Renal pelvis (tissue), 4 donors: ENCODE results near the gene EHMT1. TPM values are rescaled to one million over a fixed set of nuclear protein-coding genes. Genes with fewer than 3 reads are reported as not detected.
"Not testable (repeated sequence)": the region's sequence is repeated elsewhere in the genome, so short reads cannot be mapped to it uniquely, and the experiment has no call there.

Experiments used
- DNase-seq: peaks from one replicate; pipeline ENCODE4 v3.0.0-alpha.2; 2013
- polyA plus RNA-seq, 3 donors: library from polyadenylated mRNA; unstranded; fragments of 120-200 nt; gene quantifications; one replicate each; pipeline ENCODE4 v1.2.1, GENCODE V29; 2013; ENCODE audit not compliant: insufficient read length in 3 of 3

The EHMT1 gene
- polyA plus RNA-seq, 3 donors = 80.4 to 83.4 (median 82.8) TPM

DNA sequence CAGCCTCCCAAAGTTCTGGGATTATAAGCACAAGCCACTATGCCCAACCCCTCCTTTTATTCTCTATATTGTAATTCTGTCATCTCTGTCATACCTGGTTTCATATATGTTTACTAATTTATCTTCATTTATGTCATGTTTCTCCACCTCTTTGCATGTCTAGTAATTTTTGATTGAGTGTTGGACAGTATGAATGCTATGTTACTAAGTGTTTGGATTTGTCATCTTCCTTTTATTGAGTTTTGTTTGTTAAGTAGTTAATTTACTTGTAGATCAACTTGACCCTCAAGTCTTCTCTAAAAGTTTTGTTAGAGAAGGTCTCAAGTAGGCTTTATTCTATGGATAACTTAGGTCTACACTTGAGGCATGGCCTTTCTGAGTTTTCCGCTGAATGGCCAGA is 241.6 kb downstream of the EHMT1 start:
- DNase-seq = no peak

DNA sequence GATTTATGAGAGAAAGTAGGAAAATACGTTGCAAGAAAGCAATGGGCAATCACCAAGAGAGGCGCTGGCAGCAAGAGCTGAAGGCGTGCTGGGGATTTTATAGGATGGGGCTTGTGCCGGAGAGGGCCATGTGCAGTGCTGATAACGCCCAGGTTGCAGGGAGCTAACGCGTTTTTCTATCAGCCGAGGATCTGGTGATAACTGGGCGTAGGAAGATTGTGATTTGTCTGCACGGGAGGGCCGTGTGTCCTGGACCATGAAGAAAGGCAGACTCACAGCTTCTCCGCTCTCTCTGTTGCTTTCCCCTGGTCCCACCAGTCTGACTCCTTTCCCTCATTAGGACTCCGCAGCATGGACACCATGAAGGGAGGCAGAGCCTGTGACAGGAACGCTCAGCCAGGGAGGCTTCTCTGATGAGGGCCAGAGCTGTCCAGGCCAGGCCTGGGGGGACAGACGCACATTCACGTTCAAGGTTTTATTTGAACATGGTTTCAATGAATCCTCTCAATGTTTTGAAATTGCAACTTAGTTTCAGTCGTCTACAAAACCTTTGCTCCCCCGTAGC is 246.9 kb downstream of the EHMT1 start:
- DNase-seq = no peak

DNA sequence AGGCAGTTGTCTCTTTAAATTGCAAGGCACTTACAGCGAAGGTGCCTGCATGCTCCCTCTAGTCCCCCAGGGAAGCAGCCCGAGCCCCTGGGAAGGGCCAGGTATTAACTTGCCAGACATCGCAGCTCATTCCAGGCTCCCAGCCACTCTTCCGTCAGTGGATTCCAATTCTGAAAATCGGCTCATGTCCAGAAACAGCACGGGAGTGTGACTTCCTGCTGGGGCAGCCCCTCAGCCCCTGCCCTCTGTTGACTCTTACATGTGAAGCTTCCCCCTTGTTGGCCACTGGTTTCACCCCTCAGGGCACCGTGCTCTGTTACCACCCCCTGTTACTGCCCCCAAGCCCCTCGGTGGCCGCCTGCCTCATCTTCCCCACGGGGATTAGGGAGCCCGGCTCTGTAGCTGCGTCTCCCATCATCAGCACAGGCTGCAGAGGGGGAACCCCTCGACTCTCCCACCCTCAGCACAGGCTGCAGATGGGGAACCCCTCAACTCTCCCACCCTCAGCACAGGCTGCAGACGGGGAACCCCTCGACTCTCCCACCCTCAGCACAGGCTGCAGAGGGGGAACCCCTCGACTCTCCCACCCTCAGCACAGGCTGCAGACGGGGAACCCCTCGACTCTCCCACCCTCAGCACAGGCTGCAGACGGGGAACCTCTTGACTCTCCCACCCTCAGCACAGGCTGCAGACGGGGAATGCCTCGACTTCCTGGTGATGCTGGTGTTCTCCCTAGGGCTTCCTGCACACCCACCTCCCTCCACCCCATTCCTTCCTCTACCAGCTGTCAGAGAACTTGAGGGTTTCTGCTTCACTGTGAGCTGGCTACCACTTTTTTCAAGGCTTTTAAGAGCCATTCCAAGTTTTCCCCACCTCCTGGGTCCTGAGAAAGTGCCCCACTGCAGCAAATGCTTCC is 247.7 kb downstream of the EHMT1 start:
- DNase-seq = no peak

DNA sequence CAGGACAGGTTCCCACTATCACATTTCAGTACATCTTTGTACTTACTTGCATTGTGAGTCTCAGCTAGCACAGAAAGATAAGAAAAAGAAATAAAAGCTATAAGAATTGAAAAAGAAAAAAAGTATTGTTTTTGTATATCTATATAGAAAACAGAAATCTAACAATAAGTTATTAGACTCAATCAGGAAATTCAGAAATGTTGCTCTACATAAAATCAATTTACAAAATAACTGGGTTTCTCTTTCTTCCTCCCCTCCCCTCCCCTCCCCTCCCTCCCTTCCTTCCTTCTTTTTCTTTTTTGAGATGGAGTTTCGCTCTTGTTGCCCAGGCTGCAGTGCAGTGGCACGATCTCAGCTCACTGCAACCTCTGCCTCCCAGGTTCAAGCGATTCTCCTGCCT is 251.6 kb downstream of the EHMT1 start:
- DNase-seq = no peak

DNA sequence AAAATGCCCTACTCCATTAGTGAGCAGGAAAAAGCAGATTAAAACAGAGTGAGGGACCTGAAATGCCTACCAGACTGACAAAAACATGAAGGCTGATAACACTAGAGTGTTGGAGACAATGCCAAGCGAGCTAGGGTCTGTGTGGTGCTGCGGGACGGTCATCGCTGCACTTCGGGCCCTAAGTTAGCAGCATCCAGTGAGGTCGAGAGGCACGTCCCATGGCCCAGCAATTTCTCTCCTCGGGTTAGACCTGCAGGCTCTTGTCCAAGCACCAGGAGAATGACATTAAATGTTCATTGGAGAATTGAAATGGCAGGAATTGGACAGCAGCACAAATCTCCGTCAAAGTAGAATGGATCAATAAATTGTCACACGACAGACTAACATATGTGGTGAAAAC is 253.5 kb downstream of the EHMT1 start:
- DNase-seq = no peak

DNA sequence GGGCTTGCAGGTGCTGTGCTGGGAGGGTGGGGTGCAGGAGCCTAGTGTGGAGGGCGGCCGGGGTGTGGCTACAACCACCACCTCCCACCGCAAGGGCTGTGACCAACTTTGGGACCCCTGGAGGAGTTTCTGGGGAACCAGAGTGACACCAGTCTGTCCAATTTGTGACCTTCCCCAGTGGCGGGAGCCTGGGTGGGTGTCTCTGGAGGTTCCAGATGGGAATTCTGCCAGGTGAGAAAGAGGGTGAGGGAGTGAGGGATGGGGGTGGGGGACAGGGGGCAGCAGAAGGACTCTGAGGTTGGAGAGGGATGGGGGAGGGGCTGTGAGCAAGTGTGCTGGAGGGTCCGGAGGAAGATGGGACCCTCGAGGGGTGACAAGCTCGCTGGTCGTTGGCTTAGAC is 254.6 kb downstream of the EHMT1 start:
- DNase-seq = no peak

DNA sequence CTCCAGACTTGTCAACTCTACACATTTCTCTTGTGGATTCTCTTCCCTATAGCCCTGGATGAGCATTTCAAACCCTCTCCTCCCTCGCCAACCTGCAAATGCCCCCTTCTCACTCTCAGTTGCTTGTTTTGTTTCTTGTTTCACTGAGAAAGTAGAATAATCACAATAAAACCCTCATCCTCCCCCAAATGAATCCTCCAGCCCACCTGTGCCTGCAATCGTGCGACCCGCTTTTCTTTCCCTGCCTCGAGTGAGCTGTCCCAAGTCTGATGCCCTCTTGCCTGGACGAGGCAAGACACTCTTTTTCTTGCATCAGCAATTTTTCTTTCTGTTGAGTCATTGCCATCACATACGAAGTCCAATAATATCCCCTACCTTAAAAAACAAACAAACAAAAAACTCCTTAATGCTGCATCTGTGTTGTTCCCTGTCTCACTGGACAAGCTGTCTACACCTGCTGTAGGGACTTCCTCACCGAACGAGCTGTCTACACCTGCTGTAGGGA is 255.1 kb downstream of the EHMT1 start:
- DNase-seq = no peak

DNA sequence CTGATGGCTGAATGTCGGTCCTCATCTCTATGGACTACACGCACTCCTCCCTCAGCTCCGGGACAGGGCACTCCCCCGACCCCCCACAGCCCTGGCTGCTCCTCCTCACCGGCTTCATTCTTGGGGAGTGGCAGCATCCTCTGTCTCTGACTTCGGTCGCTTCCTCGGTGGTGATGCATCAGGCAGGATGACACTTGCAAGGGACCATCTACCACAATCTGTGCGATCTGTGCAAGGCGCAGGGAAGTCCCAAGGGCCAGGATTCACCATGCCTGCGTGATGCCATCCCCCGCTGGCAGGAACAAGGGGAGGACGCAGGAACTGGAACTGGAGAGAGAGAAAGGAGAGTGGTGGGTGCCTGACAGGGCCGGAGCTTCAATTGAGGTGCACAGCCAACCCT is 256.5 kb downstream of the EHMT1 start:
- no peak for DNase-seq

DNA sequence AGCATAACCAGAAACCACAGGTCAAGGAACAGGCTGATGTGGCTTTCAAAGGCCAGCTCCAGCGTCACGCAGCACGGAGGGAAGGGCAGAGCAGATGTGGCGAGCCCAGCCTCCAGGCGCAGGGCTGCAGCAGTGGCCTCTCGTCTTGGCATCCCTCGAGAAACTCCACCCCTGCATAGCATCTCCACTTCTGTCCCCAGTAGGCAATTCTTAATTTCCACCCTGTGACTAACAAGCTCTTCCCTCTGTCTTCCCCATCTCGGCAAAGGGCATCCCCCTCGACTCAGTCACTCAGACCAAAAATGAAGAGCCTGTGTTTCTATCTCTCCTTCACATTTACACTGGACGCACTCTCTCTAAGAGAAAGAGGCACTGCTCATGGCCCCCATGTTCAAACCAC is 257.0 kb downstream of the EHMT1 start:
- no peak for DNase-seq

DNA sequence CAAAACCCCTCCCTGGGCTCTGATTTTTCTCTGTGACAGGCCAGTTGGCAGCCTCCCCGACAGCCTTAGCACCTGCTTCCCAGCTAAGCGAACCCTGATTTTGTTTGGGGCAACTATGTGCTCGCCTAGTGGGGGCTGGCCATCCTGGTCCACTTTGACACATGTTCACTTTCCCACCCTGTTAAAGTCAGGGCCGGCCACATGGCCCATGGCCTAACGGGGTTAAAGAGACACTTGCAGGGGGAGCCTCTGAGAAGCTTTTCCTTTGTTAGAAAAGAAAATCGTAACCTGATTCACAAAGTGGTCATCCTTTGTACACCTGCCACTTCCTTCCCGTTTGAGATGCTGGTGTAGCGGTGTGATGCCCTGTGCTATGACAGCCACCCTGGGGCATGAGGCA is 257.5 kb downstream of the EHMT1 start:
- DNase-seq = no peak

DNA sequence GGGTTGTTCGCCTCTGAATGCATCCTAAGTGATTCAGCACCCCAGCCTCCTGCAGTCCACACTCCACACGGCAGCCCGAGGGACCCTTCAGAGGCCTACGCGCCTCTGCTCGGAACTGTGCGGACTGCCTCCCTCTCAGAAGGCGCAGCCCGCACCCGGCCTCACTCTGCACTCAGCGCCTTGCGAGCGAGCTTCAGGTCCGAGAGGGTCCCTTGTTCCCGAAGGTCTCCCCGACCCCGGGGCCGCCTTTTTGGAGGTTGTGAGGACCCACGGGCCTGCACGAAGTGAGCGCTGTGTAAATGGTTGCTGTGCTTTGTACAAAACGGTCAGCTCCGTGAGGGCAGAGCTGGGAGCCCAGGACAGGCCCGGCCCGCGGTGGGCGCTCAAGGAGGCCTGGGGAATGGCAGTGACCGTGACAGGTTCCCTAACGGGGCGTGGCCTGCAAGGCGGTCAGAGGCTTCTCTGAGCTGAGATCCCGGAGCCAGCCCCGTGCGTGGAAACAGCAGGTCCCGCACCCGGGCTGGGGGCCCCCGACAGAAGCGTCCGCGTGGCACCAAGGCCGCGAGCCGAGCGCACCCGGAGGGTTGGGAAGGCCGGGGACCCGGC is 258.1 kb downstream of the EHMT1 start:
- DNase-seq = no peak

DNA sequence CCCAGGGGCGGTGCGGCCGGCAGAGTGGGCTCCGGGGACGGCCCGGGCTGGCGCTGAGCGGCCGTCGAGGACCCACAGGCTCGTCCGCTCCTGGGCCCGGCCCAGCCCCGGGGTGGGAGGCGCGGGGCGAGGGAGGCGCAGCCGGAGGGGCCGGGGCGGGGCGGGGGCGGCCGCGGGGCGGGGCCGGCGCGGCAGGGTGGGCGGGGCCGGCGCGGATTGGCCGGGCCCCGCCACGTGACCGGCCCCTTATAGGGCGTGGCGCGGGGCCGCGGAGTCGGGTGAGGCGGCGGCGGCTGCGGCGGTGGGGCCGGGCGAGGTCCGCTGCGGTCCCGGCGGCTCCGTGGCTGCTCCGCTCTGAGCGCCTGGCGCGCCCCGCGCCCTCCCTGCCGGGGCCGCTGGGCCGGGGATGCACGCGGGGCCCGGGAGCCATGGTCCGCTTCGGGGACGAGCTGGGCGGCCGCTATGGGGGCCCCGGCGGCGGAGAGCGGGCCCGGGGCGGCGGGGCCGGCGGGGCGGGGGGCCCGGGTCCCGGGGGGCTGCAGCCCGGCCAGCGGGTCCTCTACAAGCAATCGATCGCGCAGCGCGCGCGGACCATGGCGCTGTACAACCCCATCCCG is 258.8 kb downstream of the EHMT1 start, which contains the start of gene CACNA1B:
CACNA1B (plus strand) TSS at position 277 of the 617 bp plus-strand sequence; CDS start at position 429, 152 bp downstream.
- not testable (repeated sequence) for DNase-seq

DNA sequence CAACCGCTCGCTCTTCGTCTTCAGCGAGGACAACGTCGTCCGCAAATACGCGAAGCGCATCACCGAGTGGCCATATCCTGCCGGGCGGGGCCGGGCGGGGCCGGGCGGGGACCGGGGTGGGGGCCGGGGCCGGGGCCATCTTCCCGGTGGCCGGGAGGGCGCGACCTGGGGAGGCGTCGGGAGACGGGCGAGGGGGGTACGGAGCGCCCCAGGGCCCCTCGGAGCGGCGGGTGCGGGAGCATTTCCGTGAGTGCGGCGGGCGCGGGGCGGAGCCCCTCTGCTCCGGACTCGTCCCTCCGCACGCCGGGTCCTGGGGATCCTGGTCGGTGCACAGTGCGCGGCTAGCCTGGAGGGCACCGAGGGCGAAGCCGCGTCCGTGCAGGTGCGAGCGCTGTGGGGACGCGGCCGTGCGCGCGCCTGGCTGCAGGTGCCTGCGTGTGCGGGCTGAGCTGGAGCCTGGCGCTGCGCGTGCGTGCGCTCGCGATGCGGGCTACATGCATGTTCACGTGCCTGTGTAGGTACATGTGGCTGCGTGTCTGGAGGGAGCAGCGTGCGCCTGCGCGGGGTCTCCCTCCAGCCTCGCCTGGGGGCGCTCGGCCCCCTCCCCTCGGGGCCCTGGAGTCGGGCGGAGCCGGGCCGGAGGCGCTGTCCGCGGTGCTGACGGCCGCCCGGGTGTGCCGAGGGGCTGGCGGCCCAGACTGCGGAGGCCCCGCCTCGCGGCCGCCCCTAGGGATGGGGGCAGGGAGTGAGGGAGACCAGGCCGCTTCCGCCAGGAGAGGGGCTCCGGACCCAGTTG is 259.5 kb downstream of the EHMT1 start:
- DNase-seq = peak; percentile 74

DNA sequence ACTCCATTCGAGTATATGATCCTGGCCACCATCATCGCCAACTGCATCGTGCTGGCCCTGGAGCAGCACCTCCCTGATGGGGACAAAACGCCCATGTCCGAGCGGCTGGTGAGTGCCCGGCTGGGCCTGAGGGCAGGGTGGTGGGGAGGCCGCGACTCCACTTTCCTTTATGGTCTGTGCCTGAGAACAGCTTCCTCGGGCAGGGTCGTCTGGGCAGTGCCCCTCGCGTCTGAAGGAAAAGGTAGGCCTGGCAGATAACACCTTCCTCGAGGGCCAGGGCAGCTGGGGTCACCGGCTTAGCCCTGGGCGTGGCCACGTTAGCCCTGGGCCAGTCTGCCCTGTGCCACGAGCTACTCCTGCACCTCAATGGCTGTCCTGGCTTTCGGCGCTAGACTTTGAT is 260.2 kb downstream of the EHMT1 start:
- no peak for DNase-seq

DNA sequence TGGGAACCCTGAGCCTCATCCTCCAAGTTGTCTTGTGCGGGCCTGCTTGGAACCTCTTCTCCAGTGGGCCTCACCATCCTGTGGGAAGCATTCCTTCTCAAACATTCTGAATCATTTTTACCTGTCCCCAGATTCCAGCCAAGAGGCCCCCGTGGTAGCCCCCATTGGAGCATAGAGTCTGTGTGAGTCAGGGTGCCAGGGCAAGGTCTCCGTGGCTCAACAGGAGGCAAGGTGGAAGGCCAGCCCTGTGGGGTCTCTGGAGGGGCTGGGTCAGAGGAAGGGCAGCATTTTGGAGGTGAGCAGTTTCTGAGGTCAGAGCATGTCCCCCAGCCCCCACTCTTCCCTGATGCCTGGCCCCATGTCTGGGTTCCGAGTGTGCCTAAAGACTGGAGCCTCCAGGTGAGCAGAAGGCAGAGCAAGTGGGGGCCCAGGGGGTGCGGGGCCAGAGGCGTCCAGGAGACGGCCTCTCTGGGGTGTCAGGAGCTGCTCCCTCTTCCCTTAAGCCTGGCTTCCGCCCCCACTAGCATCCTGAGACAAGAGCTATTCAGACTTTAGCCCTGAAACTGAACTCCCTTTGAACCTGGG is 260.9 kb downstream of the EHMT1 start:
- DNase-seq = no peak

DNA sequence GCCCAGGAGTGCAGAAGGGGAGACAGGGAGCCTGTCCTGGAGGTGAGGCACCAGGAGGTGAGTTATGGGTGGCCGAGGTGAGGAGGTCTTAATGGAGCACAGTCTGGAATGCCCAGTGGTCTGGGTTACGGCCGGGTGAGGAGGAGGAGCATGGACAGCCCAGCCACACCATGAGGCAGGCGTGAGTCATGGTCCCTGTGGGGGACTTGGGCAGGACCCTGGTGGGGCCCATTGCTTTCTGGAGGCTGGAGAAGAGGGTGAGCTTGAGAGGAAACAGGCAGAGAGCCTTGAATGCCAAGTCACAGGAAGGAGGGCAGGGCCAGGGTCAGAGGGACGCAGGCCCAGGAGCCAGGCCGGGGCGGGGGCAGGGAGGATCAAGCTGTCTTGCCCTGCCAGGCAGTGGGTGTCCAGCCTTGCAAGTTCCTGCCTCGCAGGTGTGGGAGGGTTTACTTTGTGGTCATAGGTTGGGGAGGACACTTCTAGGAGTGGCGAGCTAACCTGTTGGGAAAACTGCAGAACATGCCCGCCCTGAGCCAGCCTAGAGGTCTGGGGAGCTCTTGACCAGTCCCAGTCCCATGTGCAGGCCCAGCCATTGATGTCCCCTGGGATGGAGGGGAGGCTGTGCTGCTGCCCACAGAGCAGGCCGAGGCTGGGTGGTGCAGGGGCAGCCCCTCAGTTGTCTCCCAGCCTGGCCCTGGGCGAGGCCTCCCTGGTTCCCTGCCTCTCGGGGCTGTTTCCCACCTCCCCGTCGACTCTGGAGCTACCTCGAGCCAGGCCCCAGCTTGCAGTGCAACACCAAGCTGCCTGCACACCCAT is 261.6 kb downstream of the EHMT1 start:
- no peak for DNase-seq

DNA sequence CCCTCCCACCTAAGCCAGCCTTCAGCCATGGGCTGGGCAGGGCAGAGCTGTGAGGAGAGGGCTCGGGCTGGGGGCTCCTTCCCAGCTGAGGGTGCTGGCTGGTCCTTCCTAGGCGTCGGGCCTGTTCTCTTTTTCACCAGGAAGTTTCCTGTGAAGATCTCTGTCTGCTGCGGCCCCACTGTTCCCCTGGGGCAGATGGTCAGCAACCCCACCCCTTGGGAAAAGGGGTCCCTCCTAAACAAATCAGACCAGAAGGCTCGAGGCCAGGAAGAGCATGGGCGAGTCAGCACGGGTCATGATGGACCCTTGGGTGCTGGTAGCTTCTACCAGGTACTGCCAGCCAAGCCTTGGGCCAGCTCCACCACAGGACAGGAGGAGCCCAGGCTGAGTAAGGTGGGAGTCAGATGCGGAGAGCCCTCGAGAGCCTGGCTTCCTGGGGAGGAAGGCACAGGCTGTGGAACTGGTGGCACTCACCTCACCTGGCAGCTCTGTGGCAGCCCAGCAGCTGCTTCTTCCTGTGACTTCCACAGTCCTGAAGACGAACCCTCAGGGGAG is 262.2 kb downstream of the EHMT1 start:
- no peak for DNase-seq

DNA sequence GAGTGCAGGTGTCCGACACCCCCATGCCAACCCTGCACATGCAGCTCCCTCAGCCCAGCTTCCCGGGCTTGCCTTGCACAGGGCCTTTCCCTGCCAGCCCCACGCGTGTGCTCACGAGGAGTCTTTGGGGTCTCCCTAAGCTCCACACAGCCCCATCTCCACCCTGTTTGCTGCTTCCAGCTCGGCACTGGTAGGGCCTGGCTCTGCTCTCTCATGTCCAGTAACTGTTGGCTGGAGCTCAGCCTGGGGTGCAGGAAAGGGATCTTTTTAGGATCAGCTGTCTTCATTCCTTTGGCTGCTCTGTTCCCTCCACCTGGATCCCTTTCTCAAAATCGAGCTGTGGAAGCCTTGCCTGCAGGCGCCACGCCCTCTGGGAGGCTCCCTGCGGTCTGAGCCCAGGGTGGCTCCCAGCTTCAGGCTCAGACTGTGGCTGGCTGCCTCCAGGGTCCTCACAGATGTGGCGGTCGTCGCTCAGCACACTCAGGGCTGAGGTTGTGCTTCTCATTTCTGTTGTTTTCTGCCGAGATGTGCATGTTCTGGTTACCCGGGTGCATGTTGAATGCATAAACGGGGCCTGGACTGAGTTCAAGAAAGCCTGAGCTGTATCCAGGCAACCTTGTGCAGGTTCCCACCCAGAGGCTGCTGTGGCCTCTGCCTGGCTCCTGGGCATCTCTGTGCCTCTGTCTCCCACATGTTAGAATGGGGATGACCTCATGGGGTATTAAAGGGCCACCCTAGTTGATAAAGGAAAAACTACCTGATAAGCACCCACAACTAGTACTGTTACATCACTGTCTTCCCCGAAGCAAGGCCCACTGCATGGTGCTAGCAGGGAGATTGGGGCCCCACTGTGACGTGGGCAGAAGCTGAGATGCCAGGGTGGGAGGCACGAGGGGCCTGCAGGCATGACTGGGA is 263.0 kb downstream of the EHMT1 start:
- DNase-seq = no peak

DNA sequence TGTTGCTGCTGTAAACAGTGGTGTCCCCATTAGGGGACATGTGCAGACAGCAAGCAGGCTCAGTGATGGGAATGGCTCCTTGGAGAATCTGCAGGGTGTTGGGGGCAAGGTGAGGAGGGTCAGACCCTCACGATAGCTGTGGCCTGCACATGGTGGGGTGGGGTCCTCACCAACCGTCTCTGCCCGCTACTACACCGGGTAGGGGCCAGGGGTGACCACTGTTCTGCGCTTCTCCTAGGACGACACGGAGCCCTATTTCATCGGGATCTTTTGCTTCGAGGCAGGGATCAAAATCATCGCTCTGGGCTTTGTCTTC is 263.7 kb downstream of the EHMT1 start:
- no peak for DNase-seq
